IPS-18a (cell line): Measurements from ENCODE around the gene ZBP1.
"Not testable (repeated sequence)": the region's sequence is repeated elsewhere in the genome, so short reads cannot be mapped to it uniquely, and the experiment has no call there.

Experiments used
- H3K27ac ChIP-seq: one replicate; pipeline ENCODE4 v1.5.1; 2013; ENCODE audit warnings: low read length
- H3K27me3 ChIP-seq: one replicate; pipeline ENCODE4 v1.6.1; 2013; ENCODE audit warnings: mild to moderate bottlenecking, low read length; ENCODE audit not compliant: control insufficient read depth, insufficient read depth
- H3K36me3 ChIP-seq: one replicate; pipeline ENCODE4 v1.6.1; 2013; ENCODE audit warnings: low read depth, low read length; ENCODE audit not compliant: control insufficient read depth
- H3K4me1 ChIP-seq: one replicate; pipeline ENCODE4 v1.6.1; 2013; ENCODE audit warnings: low read depth, low read length; ENCODE audit not compliant: control insufficient read depth
- H3K4me3 ChIP-seq: one replicate; pipeline ENCODE4 v1.5.1; 2013; ENCODE audit warnings: low read length
- H3K9ac ChIP-seq: one replicate; pipeline ENCODE4 v1.6.1; 2013; ENCODE audit warnings: mild to moderate bottlenecking, low read length, moderate library complexity
- H3K9me3 ChIP-seq: one replicate; pipeline ENCODE4 v1.6.1; 2013; ENCODE audit warnings: low read depth, low read length; ENCODE audit not compliant: control insufficient read depth

Gene ZBP1

DNA sequence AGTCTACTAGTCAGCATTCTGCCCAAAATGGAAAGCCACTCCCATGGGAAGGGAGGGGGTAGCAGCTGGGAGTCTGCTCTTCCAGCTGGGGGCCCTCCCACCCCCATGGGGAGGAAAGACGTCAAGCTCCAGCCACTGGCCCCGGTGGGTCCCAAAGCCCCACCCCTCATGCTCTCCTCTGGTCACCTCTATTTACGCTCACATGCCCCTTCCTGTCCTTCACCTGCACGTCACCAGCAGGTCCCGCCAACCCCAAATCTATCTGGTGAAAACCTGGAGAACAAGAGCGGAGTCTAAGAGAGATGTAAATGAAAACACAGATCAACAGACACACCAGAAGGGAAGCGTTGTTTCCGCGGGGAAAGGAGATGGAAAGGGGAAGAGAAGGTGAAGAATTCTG, 30.0 kb upstream of the ZBP1 start:
- H3K4me1 ChIP-seq, result peaks cover 7% of the 10 kb centered on the region
- no peak overlapping the region for H3K27ac ChIP-seq
- no peaks in the 10 kb centered on the region for H3K27me3 ChIP-seq
- no peak overlapping the region for H3K4me3 ChIP-seq
- H3K9me3 ChIP-seq, result no peaks in the 10 kb centered on the region
- no peak overlapping the region for H3K9ac ChIP-seq
- no peaks in the 10 kb centered on the region for H3K36me3 ChIP-seq

DNA sequence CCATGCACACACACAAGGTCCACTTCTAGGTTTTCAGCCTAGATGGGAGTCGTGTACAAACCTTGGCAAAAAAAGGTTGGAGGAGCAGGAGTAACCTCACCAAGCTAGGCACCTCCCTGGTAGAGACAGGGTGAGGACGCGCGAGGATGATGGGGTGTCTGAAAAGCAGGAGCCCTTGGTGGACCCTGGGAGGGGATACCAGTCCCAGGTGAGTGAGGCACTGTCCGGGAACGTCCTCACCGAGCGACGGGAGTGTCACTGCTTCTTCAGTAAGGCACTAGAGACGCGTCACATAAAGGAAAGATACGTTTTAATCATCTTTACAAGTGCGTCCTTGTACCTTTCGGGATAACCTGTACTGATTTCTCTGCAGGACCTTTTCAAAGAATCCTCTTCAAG, 29.4 kb upstream of the ZBP1 start:
- H3K36me3 ChIP-seq, result no peaks in the 10 kb centered on the region
- peaks cover 3% of the 10 kb centered on the region for H3K4me1 ChIP-seq
- H3K9me3 ChIP-seq, result no peaks in the 10 kb centered on the region
- no peaks in the 10 kb centered on the region for H3K27me3 ChIP-seq
- H3K27ac ChIP-seq, result no peak overlapping the region
- H3K4me3 ChIP-seq, result no peak overlapping the region
- no peak overlapping the region for H3K9ac ChIP-seq

DNA sequence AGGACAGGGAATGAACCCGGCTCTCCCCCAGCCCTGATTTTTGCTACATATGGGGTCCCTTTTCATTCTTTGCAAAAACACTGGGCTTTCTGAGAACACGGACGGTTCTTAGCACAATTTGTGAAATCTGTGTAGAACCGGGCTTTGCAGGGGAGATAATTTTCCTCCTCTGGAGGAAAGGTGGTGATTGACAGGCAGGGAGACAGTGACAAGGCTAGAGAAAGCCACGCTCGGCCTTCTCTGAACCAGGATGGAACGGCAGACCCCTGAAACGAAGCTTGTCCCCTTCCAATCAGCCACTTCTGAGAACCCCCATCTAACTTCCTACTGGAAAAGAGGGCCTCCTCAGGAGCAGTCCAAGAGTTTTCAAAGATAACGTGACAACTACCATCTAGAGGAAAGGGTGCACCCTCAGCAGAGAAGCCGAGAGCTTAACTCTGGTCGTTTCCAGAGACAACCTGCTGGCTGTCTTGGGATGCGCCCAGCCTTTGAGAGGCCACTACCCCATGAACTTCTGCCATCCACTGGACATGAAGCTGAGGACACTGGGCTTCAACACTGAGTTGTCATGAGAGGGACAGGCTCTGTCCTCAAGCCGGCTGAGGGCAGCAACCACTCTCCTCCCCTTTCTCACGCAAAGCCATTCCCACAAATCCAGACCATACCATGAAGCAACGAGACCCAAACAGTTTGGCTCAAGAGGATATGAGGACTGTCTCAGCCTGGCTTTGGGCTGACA, 28.8 kb upstream of the ZBP1 start:
- no peak overlapping the region for H3K27ac ChIP-seq
- no peaks in the 10 kb centered on the region for H3K36me3 ChIP-seq
- H3K27me3 ChIP-seq, result no peaks in the 10 kb centered on the region
- no peaks in the 10 kb centered on the region for H3K4me1 ChIP-seq
- no peak overlapping the region for H3K4me3 ChIP-seq
- H3K9ac ChIP-seq, result no peak overlapping the region
- H3K9me3 ChIP-seq, result peaks cover 2% of the 10 kb centered on the region

DNA sequence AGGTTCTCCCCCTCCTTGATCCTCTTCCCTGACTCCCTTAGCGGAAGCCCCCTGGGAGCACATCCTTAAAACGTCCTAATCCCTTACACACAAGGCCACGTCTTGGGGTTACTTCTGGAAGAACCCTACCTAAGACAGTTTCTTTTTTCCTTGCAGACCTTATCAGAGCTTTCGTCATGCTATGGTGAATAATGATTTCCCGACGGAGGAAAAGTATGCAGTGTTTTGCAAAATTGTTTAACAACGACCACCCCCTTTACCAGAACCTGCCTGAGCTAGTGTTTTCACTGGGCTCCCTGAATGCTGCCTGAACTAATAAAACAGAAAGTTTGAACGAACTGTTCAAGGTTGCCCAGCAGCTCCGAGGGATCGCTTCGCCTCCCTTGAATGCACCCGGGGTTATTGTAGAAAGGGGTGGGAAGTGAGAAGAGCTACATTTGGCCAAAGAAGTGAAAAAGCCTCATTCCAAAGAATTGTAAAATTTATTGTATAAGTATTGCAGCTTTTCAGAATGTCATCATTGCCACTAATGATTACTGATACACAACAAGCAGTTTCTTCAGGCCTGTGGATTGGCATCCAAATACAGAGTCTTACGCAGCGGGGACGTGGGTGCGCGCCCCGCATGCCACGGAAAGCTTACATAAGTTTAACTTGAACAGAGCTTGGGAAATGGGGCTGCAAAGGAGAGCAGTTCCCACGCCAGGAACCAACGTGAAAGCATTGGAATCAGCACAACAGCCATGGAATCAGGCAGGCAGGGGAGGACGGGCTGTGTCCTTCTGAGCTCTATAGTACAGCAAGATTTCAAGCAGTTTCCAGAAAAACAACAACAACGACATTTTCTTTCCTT, 27.9 kb upstream of the ZBP1 start:
- Histone ChIP-seq H3K4me1 (no peaks in the 10 kb centered on the region), H3K27ac (no peak overlapping the region), H3K9me3 (peaks cover 2% of the 10 kb centered on the region), H3K27me3 (no peaks in the 10 kb centered on the region), H3K9ac (no peak overlapping the region), H3K36me3 (no peaks in the 10 kb centered on the region), H3K4me3 (no peak overlapping the region)

DNA sequence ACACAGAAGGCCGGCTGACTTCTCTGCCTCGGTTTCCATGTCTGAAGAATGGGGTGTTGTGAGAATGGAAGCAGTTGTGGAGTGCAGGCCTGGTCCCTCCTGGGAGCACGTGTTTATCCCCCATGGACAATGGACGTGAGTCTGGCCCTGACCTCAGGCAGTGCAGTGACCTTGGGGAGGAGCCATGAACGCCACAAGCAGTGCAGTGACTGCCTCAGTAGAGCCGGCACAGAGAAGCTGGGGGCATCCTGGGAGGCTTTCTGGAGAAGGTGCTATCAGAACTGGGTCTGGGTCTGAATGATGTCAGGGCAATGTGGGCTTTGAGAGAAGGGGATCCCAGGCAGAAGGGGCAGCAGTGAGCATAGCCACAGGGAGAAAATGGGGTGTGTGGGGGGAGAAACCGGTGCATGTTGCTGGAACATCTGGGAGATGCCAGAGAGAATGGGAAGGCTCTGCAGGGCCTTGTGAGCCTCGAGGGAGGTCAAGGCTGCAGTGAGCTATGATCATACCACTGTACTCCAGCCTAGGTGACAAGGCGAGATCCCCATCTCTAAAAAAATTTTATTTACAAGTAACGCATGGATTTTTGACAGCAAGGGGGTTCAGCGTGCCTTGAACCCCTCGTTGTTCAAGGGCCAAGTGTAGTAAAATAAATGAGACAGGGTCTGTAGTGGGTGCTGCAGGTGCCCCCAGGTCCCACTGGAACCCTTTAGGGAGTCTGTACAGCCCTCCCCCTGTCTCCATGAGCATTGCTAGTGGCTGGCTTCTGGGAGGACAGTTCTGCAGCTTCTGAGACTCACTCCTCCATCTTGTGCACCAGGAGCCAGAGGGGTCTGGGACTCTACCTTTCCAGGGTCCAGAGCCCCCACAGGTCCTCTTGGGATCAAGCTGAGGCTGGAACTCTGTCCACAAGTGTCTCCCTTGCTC, 27.0 kb upstream of the ZBP1 start:
- Histone ChIP-seq H3K9ac (no peak overlapping the region), H3K27ac (no peak overlapping the region), H3K36me3 (no peaks in the 10 kb centered on the region), H3K27me3 (no peaks in the 10 kb centered on the region), H3K9me3 (peaks cover 2% of the 10 kb centered on the region), H3K4me1 (no peaks in the 10 kb centered on the region), H3K4me3 (no peak overlapping the region)

DNA sequence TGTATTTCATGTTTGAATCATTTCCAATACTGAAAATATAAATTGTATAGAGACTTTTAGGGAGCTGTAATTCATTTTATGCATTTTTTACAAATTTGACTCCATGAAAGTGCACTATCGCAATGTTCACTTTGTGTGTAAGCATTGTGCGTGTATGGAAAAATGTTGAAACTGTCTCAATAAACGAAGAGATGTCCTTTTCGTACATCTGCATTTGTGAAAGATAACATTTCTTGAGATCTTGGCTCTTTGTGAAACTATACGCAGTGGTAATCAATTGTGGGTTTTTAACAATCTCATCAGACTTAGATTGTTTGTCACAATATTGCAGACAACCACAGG, 18.6 kb upstream of the ZBP1 start:
- Histone ChIP-seq H3K27me3 (no peaks in the 10 kb centered on the region), H3K36me3 (no peaks in the 10 kb centered on the region), H3K4me1 (no peaks in the 10 kb centered on the region), H3K9me3 (no peaks in the 10 kb centered on the region), H3K4me3 (no peak overlapping the region), H3K27ac (no peak overlapping the region), H3K9ac (no peak overlapping the region)

DNA sequence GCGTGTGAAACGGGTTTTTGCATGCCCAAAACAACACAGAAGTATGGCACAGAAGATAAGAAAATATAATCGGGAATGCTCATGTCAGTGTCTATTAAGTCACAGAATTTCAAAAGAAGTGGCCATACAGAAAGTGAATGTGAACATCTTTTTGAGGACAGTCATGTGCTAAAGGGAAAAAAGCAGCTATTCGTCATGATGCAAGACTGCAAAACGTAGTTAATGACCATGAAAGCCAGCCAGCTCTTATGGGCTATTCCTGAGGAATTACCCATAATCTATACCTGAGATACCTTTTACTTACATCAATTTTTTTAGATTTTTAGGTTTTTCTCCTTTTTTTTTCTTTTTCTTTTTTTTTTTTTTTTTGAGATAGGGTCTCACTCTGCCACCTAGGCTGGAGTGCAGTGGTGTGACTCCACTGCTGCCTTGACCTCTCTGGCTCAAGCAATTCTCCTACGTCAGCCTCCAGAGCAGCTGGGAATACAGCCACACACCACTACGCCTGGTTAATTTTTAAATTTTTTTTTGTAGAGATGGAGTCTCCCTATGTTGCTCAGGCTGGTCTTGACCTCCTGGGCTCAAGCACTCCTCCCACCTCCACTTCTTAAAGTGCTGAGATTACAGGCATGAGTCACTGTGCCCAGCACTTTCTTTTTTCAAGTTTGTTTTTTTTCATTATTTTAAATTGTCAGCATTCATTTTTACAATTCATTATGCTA, 18.1 kb upstream of the ZBP1 start:
- Histone ChIP-seq H3K9me3 (no peaks in the 10 kb centered on the region), H3K36me3 (no peaks in the 10 kb centered on the region), H3K9ac (no peak overlapping the region), H3K27ac (no peak overlapping the region), H3K27me3 (no peaks in the 10 kb centered on the region), H3K4me3 (no peak overlapping the region), H3K4me1 (no peaks in the 10 kb centered on the region)

DNA sequence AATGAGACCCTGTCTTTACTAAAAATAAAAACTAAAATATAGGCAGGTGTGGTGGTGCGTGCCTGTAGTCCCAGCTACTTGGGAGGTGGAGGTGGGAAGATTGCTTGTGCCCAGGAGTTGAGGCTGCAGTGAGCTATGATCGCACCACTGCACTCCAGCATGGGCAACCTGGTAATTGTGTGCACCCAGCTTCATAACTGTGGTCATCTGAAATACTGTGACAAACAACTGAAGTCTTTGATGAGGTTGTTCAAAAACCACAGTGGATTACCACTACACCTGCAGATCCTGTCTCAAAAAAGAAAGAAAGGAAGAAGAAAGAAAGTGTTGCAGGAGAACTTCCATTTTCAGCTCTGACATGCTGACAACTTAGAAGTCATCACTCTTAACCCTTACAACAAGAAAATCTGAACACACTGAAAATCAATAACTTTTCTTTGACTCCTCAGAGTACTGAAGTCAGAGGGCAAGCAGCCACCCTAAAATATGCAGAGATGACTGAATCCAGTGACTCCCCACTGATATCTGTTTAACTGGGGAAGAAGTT, 13.8 kb upstream of the ZBP1 start:
- no peaks in the 10 kb centered on the region for H3K36me3 ChIP-seq

DNA sequence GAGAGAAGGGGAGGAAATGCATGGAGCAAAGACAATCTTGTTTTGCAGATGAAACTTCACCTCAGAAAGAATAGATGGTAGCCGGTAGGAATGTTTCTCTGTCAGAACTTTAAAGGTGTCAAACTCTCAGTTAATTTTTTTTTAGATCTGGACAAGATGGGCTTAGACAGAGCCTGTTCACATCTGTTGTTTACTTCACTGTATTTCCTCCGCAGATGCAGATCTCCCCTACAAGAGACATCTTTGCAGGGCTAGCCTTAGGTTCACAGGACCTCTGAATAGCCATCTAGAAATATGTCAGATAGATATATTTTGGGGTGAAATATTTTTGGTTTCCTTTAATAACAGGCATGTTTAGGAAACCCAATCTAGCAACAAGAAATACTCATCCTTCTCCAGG, 12.1 kb upstream of the ZBP1 start:
- Histone ChIP-seq H3K9ac (no peak overlapping the region), H3K36me3 (no peaks in the 10 kb centered on the region), H3K4me1 (no peaks in the 10 kb centered on the region), H3K27ac (no peak overlapping the region), H3K4me3 (no peak overlapping the region), H3K9me3 (no peaks in the 10 kb centered on the region), H3K27me3 (no peaks in the 10 kb centered on the region)

More for the DNA sequence above, 13.8 kb upstream of the ZBP1 start:
- Histone ChIP-seq H3K27ac (no peak overlapping the region), H3K4me1 (no peaks in the 10 kb centered on the region), H3K9ac (no peak overlapping the region), H3K9me3 (no peaks in the 10 kb centered on the region), H3K4me3 (no peak overlapping the region), H3K27me3 (no peaks in the 10 kb centered on the region)

DNA sequence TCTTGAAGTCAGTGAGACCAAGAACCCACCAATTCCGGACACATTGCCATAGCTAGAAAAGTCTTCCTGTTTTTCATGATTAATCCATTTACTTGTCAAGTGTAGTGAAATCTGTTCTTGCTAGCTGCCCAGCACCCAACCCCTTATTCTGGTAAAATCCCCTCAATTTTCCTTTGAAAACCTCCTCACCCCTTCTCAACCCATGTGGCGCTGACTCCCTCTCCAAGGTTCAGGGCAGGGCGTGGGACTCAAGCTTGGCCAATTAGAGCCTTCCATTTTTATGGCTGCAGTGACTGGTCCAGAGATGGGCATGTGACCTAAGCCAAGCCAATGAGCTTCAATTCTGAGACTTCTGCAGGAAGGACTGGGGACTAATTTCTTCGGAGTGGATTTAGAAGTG, 9.8 kb upstream of the ZBP1 start:
- peaks cover 4% of the 10 kb centered on the region for H3K4me1 ChIP-seq
- no peaks in the 10 kb centered on the region for H3K9me3 ChIP-seq
- H3K36me3 ChIP-seq, result no peaks in the 10 kb centered on the region
- H3K4me3 ChIP-seq, result no peak overlapping the region
- no peak overlapping the region for H3K9ac ChIP-seq
- H3K27me3 ChIP-seq, result no peaks in the 10 kb centered on the region
- no peak overlapping the region for H3K27ac ChIP-seq

DNA sequence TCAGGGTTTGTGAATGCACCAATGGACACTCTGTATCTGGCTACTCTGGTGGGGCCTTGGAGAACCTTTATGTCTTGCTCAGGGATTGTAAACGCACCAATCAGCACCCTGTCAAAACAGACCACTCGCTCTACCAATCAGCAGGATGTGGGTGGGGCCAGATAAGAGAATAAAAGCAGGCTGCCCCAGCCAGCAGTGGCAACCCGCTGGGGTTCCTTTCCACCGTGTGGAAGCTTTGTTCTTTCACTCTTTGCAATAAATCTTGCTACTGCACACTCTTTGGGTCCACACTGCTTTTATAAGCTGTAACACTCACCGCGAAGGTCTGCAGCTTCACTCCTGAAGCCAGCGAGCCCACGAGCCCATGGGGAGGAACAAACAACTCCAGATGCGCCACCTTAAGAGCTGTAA, 9.3 kb upstream of the ZBP1 start:
- not testable (repeated sequence) for H3K4me3 ChIP-seq, H3K36me3 ChIP-seq, H3K9me3 ChIP-seq, H3K4me1 ChIP-seq, H3K27ac ChIP-seq, H3K27me3 ChIP-seq, H3K9ac ChIP-seq
